H9 (cell line): ENCODE data around the gene SECTM1. TPM values are rescaled to one million over a fixed set of nuclear protein-coding genes. Genes with fewer than 3 reads are reported as not detected.

Source experiments
- DNase-seq: peaks from one replicate; pipeline ENCODE4 v3.0.0-alpha.2; 2017
- H2AFZ ChIP-seq: one replicate; pipeline ENCODE4 v1.6.1; 2013; ENCODE audit warnings: mild to moderate bottlenecking, low read length, control low read depth, moderate library complexity
- H2AK5ac ChIP-seq: 2 replicates; pipeline ENCODE4 v1.6.1; 2013; ENCODE audit warnings: low read length, control low read depth, mixed read lengths; ENCODE audit not compliant: insufficient read length
- H2BK120ac ChIP-seq: one replicate; pipeline ENCODE4 v1.6.1; 2013; ENCODE audit warnings: low read depth, mild to moderate bottlenecking, low read length, control low read depth, inconsistent platforms; ENCODE audit not compliant: poor library complexity, severe bottlenecking
- H2BK12ac ChIP-seq: 2 replicates; pipeline ENCODE4 v1.6.1; 2013; ENCODE audit warnings: low read length, control low read depth, mixed read lengths, low read depth; ENCODE audit not compliant: insufficient read length
- H2BK15ac ChIP-seq: 2 replicates; pipeline ENCODE4 v1.6.1; 2013; ENCODE audit warnings: low read depth, low read length, control low read depth
- H2BK20ac ChIP-seq: one replicate; pipeline ENCODE4 v1.6.1; 2013; ENCODE audit warnings: low read depth, mild to moderate bottlenecking, low read length, control low read depth, inconsistent platforms; ENCODE audit not compliant: poor library complexity, severe bottlenecking
- H2BK5ac ChIP-seq: 2 replicates; pipeline ENCODE4 v1.6.1; 2013; ENCODE audit warnings: low read length, control low read depth, mixed read lengths; ENCODE audit not compliant: insufficient read length
- H3K14ac ChIP-seq: 2 replicates; pipeline ENCODE4 v1.6.1; 2013; ENCODE audit warnings: low read length, control low read depth; ENCODE audit not compliant: insufficient read depth
- H3K18ac ChIP-seq: 2 replicates; pipeline ENCODE4 v1.6.1; 2013; ENCODE audit warnings: low read depth, mild to moderate bottlenecking, mixed read lengths, low read length, control low read depth; ENCODE audit not compliant: insufficient read length
- H3K23ac ChIP-seq: 2 replicates; pipeline ENCODE4 v1.6.1; 2013; ENCODE audit warnings: low read length, control low read depth, mixed read lengths, low read depth; ENCODE audit not compliant: insufficient read length
- H3K23me2 ChIP-seq: 2 replicates; pipeline ENCODE4 v1.6.1; 2013; ENCODE audit warnings: low read depth, mild to moderate bottlenecking, mixed read lengths, low read length, control low read depth; ENCODE audit not compliant: insufficient read length, poor library complexity, severe bottlenecking
- H3K27ac ChIP-seq: 2 replicates; pipeline ENCODE4 v1.5.1; 2013; ENCODE audit warnings: low read length, control low read depth, mixed read lengths, low read depth; ENCODE audit not compliant: insufficient read length
- H3K27me3 ChIP-seq: 2 replicates; pipeline ENCODE4 v1.6.1; 2013; ENCODE audit warnings: low read length, control low read depth, inconsistent platforms; ENCODE audit not compliant: insufficient read depth
- H3K4ac ChIP-seq: 2 replicates; pipeline ENCODE4 v1.6.1; 2013; ENCODE audit warnings: low read depth, mild to moderate bottlenecking, control low read depth, inconsistent platforms, low read length, moderate library complexity
- H3K4me1 ChIP-seq: 2 replicates; pipeline ENCODE4 v1.6.1; 2013; ENCODE audit warnings: low read length, control low read depth, inconsistent platforms; ENCODE audit not compliant: insufficient read depth
- H3K4me2 ChIP-seq: 2 replicates; pipeline ENCODE4 v1.6.1; 2013; ENCODE audit warnings: low read length, control low read depth, mixed read lengths; ENCODE audit not compliant: insufficient read length, insufficient read depth
- H3K56ac ChIP-seq: 2 replicates; pipeline ENCODE4 v1.6.1; 2013; ENCODE audit warnings: low read depth, mild to moderate bottlenecking, mixed read lengths, low read length, control low read depth; ENCODE audit not compliant: insufficient read length
- H3K79me1 ChIP-seq: 2 replicates; pipeline ENCODE4 v1.6.1; 2013; ENCODE audit warnings: low read depth, mild to moderate bottlenecking, moderate library complexity, low read length, control low read depth, inconsistent platforms; ENCODE audit not compliant: insufficient read depth, poor library complexity, severe bottlenecking
- H3K79me2 ChIP-seq: 2 replicates; pipeline ENCODE4 v1.6.1; 2013; ENCODE audit warnings: low read length, control low read depth, inconsistent platforms; ENCODE audit not compliant: insufficient read depth
- H3K9ac ChIP-seq: 2 replicates; pipeline ENCODE4 v1.6.1; 2013; ENCODE audit warnings: low read length, control low read depth, mixed read lengths; ENCODE audit not compliant: insufficient read length; ENCODE audit errors: extremely low read depth
- H3K9me3 ChIP-seq: one replicate; pipeline ENCODE4 v1.6.1; 2013; ENCODE audit warnings: low read depth, low read length, inconsistent platforms; ENCODE audit not compliant: control insufficient read depth
- H3T11ph ChIP-seq: one replicate; pipeline ENCODE4 v1.6.1; 2013; ENCODE audit warnings: mild to moderate bottlenecking, low read length, control low read depth, inconsistent platforms
- H4K20me1 ChIP-seq: one replicate; pipeline ENCODE4 v1.6.1; 2013; ENCODE audit not compliant: control insufficient read depth, insufficient read length, insufficient read depth
- H4K5ac ChIP-seq: 2 replicates; pipeline ENCODE4 v1.6.1; 2013; ENCODE audit warnings: low read depth, mild to moderate bottlenecking, mixed read lengths, low read length, control low read depth; ENCODE audit not compliant: insufficient read length
- H4K8ac ChIP-seq: replicated peaks from 2 replicates; pipeline ENCODE4 v1.6.1; 2013; ENCODE audit warnings: low read length, control low read depth, mixed read lengths, low read depth; ENCODE audit not compliant: insufficient read length
- H4K91ac ChIP-seq: 2 replicates; pipeline ENCODE4 v1.6.1; 2013; ENCODE audit warnings: low read depth, mild to moderate bottlenecking, moderate library complexity, mixed read lengths, low read length, control low read depth; ENCODE audit not compliant: insufficient read length
- H3K27ac Mint-ChIP-seq, 3 experiments: 2 replicates in 2 of 3; 3 replicates in 1 of 3; pipeline ENCODE4 v1.8.0; 2020 to 2021; ENCODE audit warnings: mixed read lengths in 3 of 3, mild to moderate bottlenecking in 1 of 3, moderate library complexity in 1 of 3
- H3K27me3 Mint-ChIP-seq: 2 replicates; pipeline ENCODE4 v1.8.0; 2021; ENCODE audit warnings: low read depth, mild to moderate bottlenecking, moderate library complexity, mixed read lengths
- H3K36me3 Mint-ChIP-seq, 3 experiments: 2 replicates in 2 of 3; 3 replicates in 1 of 3; pipeline ENCODE4 v1.8.0; 2020 to 2021; ENCODE audit warnings: low read depth in 3 of 3, mixed read lengths in 3 of 3; ENCODE audit not compliant: insufficient read depth in 1 of 3
- H3K4me1 Mint-ChIP-seq, 2 experiments: 2 replicates each; pipeline ENCODE4 v1.8.0; 2020; ENCODE audit warnings: mixed read lengths in 2 of 2
- H3K4me3 Mint-ChIP-seq, 2 experiments: 2 replicates in 1 of 2; 3 replicates in 1 of 2; pipeline ENCODE4 v1.8.0; 2020 to 2021; ENCODE audit warnings: mild to moderate bottlenecking in 2 of 2, mixed read lengths in 2 of 2, moderate library complexity in 1 of 2
- H3K9me3 Mint-ChIP-seq, 2 experiments: 2 replicates in 1 of 2; 3 replicates in 1 of 2; pipeline ENCODE4 v1.8.0; 2020; ENCODE audit warnings: mild to moderate bottlenecking in 2 of 2, mixed read lengths in 2 of 2, moderate library complexity in 1 of 2
- CTCF ChIP-seq: fragments of 200-600 bp; sonication (generic); conservative IDR thresholded peaks from 3 replicates; pipeline ENCODE4 v1.8.0; 2021; ENCODE audit warnings: antibody characterized with exemption, mild to moderate bottlenecking
- WGBS: extraction: QIAGEN DNeasy Blood & Tissue Kit; methylation state at CpG from one replicate; pipeline ENCODE4 v1.1.7; 2013; ENCODE audit warnings: missing lambda C conversion rate, low lambda C conversion rate, mixed read lengths; ENCODE audit not compliant: insufficient read length; ENCODE audit errors: extremely low coverage; 5-methylcytosine and 5-hydroxymethylcytosine counted together
- total RNA-seq: library from RNA; stranded (reverse); gene quantifications from 2 replicates; pipeline ENCODE4 v1.2.1, GENCODE V29; 2021

SECTM1 gene
- total RNA-seq, 1 experiment from 2014 or later: 0.28 TPM

GRCh38 chr17:82332669-82333278, 792 bp downstream of the SECTM1 start:
- Histone ChIP-seq H3K4ac (no peak overlapping the region), H2BK12ac (no peak overlapping the region), H2BK5ac (no peak overlapping the region), H3K14ac (no peak overlapping the region), H3K23ac (no peak overlapping the region), H4K8ac (no peak overlapping the region), H3K18ac (no peak overlapping the region), H2BK20ac (no peak overlapping the region), H3K79me1 (no peaks in the 10 kb centered on the region), H2AK5ac (no peak overlapping the region), H4K20me1 (no peaks in the 10 kb centered on the region), H2AFZ (no peak overlapping the region), H4K91ac (no peak overlapping the region), H3K9ac (no peak overlapping the region), H2BK15ac (no peak overlapping the region), H3K56ac (no peak overlapping the region), H2BK120ac (no peak overlapping the region), H3K9me3 (no peaks in the 10 kb centered on the region), H3K27me3 (peaks cover 10% of the 10 kb centered on the region; the same call in 1 of the 2 replicates), H3K23me2 (no peaks in the 10 kb centered on the region), H3T11ph (no peak overlapping the region), H3K79me2 (no peaks in the 10 kb centered on the region), H4K5ac (no peak overlapping the region), H3K4me1 (no peaks in the 10 kb centered on the region), H3K27ac (no peak overlapping the region), H3K4me2 (peak overlapping the region; percentile 30)
- no CpG with 5 or more reads among the region's 32 CpGs for WGBS
- H3K9me3 Mint-ChIP-seq: 0 out of 5 replicates have a peak, but pooled peaks cover 0 to 3% of the 10 kb centered on the region in 2 experiments
- peak; percentile 59 for DNase-seq
- no peaks in the 10 kb centered on the region; a peak in 1 of 7 replicates for H3K36me3 Mint-ChIP-seq
- TF ChIP-seq CTCF: no peak
- H3K27ac Mint-ChIP-seq: no peak overlapping the region
- H3K4me1 Mint-ChIP-seq: peaks cover 16 to 35% of the 10 kb centered on the region in 2 experiments
- H3K4me3 Mint-ChIP-seq: peak overlapping the region; percentile 44 to 71
- H3K27me3 Mint-ChIP-seq: peaks cover 93% of the 10 kb centered on the region
